KG1 (cell line): ENCODE measurements around the gene TXNDC5.

Source experiments
- DNase-seq: peaks from one replicate; lab custom pipeline; 2025; lab: John Stamatoyannopoulos, UW

The TXNDC5 gene

GRCh38 chr6:7851780-7852179 lies 58.8 kb downstream of the TXNDC5 start:
- DNase-seq: no peak

DNA sequence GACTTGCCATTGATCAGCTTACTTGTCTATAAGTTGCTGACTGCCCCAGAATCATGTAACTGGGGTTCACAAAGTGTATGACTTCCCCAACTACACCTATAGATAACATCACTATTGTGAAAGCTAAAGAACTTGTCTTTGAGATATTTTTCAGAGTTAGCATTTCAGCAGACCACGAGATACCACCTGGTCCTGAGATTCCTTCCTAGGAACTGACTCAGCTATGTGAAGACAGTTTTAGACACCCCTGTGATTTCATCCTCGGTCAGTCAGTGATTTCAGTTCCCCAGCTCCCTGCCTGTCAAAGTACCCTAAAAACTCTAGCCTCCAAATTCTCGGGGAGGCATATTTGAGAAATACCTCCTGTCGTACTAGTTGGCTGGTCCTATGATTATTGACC lies 62.4 kb downstream of the TXNDC5 start:
- DNase-seq: no peak

DNA sequence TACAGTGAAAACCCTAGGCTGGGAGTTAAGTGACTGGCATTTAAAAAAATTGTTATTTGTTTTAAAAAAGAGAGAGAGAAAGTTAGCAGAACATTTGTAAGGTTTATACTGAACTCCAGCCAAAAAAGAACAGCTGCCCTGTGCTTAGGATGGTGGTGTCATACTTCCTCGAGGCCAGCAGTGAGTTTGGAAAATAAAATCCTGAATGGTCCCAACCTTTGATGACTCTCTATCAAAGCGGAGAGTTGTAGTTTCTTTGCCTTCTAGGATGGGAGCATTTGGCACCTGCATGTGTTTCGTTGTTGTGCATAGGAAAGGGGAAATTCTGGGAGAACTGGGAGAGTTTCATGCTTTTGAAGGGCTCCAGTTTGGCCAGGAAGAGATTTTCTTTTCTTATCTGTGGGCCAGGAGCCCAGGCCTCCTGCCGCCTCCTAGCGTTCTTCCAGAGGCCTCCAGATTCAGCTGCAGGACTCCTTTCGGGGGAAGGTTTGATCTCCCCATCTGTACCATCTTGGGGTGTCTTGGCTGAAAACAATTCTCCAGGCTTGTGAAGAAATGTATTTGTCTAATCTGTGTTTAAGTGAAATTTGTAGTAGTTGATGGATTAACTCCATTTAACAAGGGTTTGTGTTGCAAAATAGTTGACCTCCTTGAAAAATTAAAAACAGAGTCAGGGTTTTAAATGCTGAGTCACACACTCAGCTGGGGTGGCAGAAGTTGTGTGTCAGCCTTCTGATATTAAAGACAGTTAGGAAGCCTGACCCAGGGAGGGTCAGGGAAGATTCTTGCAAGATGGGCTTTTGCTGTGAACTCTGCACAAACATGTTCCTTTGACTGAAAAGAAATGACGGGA lies 63.4 kb downstream of the TXNDC5 start:
- DNase-seq: no peak

DNA sequence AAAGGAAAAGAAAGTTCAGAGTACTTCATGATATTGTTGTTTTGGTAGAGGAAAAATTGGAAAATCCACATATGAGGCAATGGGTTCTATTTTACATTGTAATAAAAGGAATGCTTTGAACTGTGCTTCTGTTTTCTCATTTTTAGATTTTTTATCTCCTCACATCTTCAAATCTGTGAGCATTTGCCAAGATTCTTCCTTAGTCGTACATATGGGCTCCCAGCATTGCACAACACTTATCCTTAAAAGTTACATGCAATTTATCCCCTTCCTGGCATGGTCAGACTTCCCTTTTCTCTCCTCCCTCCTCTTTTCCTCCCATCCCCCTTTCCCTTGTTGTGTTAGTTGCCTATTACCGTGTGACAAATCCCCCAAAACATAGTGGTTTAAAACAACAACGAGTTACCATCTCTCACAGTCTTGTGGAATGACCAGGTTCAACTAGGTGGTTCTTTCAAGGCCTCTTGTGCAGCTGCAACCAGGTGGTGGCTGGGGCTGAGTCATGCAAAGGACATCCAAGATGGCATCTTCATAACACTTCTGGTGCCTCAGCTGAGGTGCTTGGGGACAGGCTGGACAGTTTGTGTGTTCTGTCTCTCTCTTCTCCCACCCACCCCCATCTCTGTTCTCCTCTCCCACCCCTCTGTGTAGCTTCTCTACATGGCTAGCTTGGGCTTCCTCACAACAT lies 68.7 kb downstream of the TXNDC5 start:
- DNase-seq: no peak

GRCh38 chr6:7836371-7837026 lies 74.1 kb downstream of the TXNDC5 start:
- no peak for DNase-seq

DNA sequence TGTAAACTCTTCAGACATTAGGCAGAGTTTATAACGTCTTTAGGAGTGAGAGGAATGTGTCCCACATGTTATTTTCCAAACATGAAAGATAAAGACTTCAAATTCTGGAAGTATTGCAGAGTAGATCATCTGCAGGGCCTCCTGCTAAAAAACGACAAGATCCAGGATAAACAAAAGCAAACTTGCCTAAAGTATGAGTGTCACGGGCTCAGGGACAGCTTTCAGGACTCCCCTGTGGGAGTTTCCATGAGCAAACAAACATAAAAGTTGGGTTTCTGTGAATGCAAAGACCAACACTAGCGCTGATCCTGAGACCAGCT lies 76.9 kb downstream of the TXNDC5 start:
- no peak for DNase-seq

DNA sequence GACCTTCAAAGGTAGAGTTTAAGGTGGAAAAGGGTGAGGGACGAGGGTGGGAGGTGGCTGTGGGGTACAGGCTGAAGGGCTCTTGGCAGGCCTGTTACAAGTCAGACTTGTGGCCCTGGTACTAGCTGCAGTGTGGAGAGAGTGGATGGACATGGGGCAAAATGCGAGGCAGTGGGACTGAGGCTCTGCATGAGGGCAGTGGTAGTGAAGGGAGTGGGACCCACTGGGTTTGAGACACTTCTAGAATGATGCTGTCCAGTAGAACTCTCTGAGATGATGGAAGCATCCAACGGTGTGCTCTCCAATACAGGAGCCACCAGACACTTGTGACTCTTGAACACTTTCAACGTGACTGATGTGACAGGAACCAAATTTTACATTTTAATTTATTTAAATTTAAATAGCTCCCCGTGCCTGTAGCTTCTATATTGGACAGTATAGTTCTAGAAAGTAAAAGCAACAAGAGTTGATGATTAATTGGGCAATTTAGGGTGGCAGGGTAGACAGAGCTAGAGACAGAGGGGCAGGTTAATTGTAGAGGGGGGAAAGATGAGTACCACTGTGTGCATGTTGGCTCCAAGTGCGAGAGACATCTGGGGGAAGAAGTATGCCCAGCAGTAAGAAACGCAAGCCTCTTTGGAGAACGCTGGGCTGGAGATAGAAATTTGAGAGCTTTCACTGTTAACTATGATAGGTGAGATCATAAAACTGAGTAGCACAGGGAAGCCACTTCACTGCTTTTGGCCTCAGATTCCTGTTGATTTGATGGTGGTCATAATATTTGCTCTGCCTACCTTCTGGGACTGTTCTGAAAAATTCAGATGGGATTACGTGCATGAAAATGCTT lies 77.5 kb downstream of the TXNDC5 start:
- DNase-seq: no peak
